Thoracic aorta (tissue), 2 donors: ENCODE data around the gene LAMA4. TPM values are rescaled to one million over a fixed set of nuclear protein-coding genes. Genes with fewer than 3 reads are reported as not detected.

Source experiments
- ATAC-seq: fragments of 150-250 bp; one replicate; pipeline ENCODE4 v1.8.0; 2017; ENCODE audit warnings: low read depth; ENCODE audit not compliant: insufficient number of reproducible peaks, low FRiP score
- DNase-seq: peaks from one replicate; pipeline ENCODE4 v3.0.0-alpha.2; 2020; ENCODE audit warnings: low spot score
- H3K27ac ChIP-seq, 2 donors: fragments of 200-600 bp; sonication (generic); 1 replicate in 1 of 2; 2 replicates in 1 of 2; pipeline ENCODE4 v1.5.1; 2016; ENCODE audit warnings: mild to moderate bottlenecking in 2 of 2, moderate library complexity in 2 of 2
- H3K27me3 ChIP-seq: fragments of 200-600 bp; sonication (generic); replicated peaks from 2 replicates; pipeline ENCODE4 v1.6.0; 2016; ENCODE audit warnings: mild to moderate bottlenecking; ENCODE audit not compliant: insufficient read depth
- H3K36me3 ChIP-seq: fragments of 200-600 bp; sonication (generic); one replicate; pipeline ENCODE4 v1.5.1; 2016
- H3K4me1 ChIP-seq, 2 donors: fragments of 200-600 bp; sonication (generic); 1 replicate in 1 of 2; 2 replicates in 1 of 2; pipeline versions ENCODE4 v1.5.1 to v1.6.0; 2016; ENCODE audit warnings: low read depth in 2 of 2, mild to moderate bottlenecking in 1 of 2; ENCODE audit not compliant: control insufficient read depth in 1 of 2
- H3K4me3 ChIP-seq: fragments of 200-600 bp; sonication (generic); 2 replicates; pipeline ENCODE4 v1.5.1; 2016; ENCODE audit warnings: mild to moderate bottlenecking
- H3K9me3 ChIP-seq: fragments of 200-600 bp; sonication (generic); 2 replicates; pipeline ENCODE4 v1.5.1; 2016
- CTCF ChIP-seq: fragments of 200-600 bp; sonication (generic); IDR thresholded peaks from one replicate; pipeline ENCODE4 v1.5.1; 2019; ENCODE audit warnings: antibody characterized with exemption
- total RNA-seq, 2 donors: library from RNA; depleted of rRNA; stranded (reverse); fragments of >200 nt; gene quantifications; one replicate each; pipeline versions ENCODE4 v1.1.0 to v1.2.3, GENCODE V29; 2016

The LAMA4 gene
- total RNA-seq, 2 donors from 2014 or later: 34.9 to 66.7 TPM

GRCh38 chr6:112221561-112221960, 32.8 kb downstream of the LAMA4 start:
- Histone ChIP-seq H3K36me3 (no peaks in the 10 kb centered on the region), H3K4me1 (peaks cover 13 to 38% of the 10 kb centered on the region in 2 donors), H3K27ac (no peak overlapping the region), H3K27me3 (no peaks in the 10 kb centered on the region), H3K4me3 (no peak overlapping the region), H3K9me3 (no peaks in the 10 kb centered on the region)
- DNase-seq (no peak), ATAC-seq (no peak)
- TF ChIP-seq CTCF: no peak

GRCh38 chr6:112218563-112218962, 35.8 kb downstream of the LAMA4 start:
- no peaks in the 10 kb centered on the region for H3K27me3 ChIP-seq
- DNase-seq (no peak), ATAC-seq (no peak)
- peaks cover 13 to 43% of the 10 kb centered on the region in 2 donors for H3K4me1 ChIP-seq
- H3K36me3 ChIP-seq: no peaks in the 10 kb centered on the region
- H3K9me3 ChIP-seq: no peaks in the 10 kb centered on the region
- TF ChIP-seq CTCF: no peak
- H3K4me3 ChIP-seq: no peak overlapping the region
- no peak overlapping the region for H3K27ac ChIP-seq

GRCh38 chr6:112216662-112217551, 37.5 kb downstream of the LAMA4 start:
- no peak for TF ChIP-seq CTCF
- no peaks in the 10 kb centered on the region for H3K9me3 ChIP-seq
- peaks cover under 1 to 26% of the 10 kb centered on the region in 2 donors for H3K4me1 ChIP-seq
- DNase-seq (no peak), ATAC-seq (no peak)
- H3K36me3 ChIP-seq: no peaks in the 10 kb centered on the region
- H3K27me3 ChIP-seq: no peaks in the 10 kb centered on the region
- no peak overlapping the region for H3K4me3 ChIP-seq
- no peak overlapping the region for H3K27ac ChIP-seq

GRCh38 chr6:112215488-112216284, 38.7 kb downstream of the LAMA4 start:
- no peaks in the 10 kb centered on the region for H3K36me3 ChIP-seq
- no peak overlapping the region for H3K27ac ChIP-seq
- no peak overlapping the region for H3K4me3 ChIP-seq
- no peak for DNase-seq
- no peak for ATAC-seq
- H3K4me1 ChIP-seq: peaks cover 0 to 19% of the 10 kb centered on the region in 2 donors
- TF ChIP-seq CTCF: no peak
- no peaks in the 10 kb centered on the region for H3K27me3 ChIP-seq
- no peaks in the 10 kb centered on the region for H3K9me3 ChIP-seq

GRCh38 chr6:112214739-112215269, 39.6 kb downstream of the LAMA4 start:
- Histone ChIP-seq H3K9me3 (no peaks in the 10 kb centered on the region), H3K27me3 (no peaks in the 10 kb centered on the region), H3K4me3 (no peak overlapping the region), H3K36me3 (no peaks in the 10 kb centered on the region), H3K4me1 (peaks cover 0 to 19% of the 10 kb centered on the region in 2 donors), H3K27ac (no peak overlapping the region)
- no peak for TF ChIP-seq CTCF
- DNase-seq (no peak), ATAC-seq (no peak)
